HFF-Myc (cell line): ENCODE measurements around the gene SEC23A.
"Not testable (repeated sequence)": the region's sequence is repeated elsewhere in the genome, so short reads cannot be mapped to it uniquely, and the experiment has no call there.

Experiments used
- DNase-seq: peaks from one replicate; pipeline ENCODE4 v3.0.0-alpha.2; 2011; ENCODE audit warnings: low read depth; ENCODE audit errors: extremely low read depth
- H3K4me3 ChIP-seq: replicated peaks from 2 replicates; pipeline ENCODE4 v1.5.1; 2011; ENCODE audit warnings: low read depth, mild to moderate bottlenecking, control low read depth, low read length
- TF ChIP-seq, protein P1 (sequence below): IDR thresholded peaks from 2 replicates; pipeline ENCODE4 v1.5.1; 2012; ENCODE audit warnings: mild to moderate bottlenecking, low read depth, low read length, control low read depth; ENCODE audit errors: missing control alignments

The SEC23A gene

DNA sequence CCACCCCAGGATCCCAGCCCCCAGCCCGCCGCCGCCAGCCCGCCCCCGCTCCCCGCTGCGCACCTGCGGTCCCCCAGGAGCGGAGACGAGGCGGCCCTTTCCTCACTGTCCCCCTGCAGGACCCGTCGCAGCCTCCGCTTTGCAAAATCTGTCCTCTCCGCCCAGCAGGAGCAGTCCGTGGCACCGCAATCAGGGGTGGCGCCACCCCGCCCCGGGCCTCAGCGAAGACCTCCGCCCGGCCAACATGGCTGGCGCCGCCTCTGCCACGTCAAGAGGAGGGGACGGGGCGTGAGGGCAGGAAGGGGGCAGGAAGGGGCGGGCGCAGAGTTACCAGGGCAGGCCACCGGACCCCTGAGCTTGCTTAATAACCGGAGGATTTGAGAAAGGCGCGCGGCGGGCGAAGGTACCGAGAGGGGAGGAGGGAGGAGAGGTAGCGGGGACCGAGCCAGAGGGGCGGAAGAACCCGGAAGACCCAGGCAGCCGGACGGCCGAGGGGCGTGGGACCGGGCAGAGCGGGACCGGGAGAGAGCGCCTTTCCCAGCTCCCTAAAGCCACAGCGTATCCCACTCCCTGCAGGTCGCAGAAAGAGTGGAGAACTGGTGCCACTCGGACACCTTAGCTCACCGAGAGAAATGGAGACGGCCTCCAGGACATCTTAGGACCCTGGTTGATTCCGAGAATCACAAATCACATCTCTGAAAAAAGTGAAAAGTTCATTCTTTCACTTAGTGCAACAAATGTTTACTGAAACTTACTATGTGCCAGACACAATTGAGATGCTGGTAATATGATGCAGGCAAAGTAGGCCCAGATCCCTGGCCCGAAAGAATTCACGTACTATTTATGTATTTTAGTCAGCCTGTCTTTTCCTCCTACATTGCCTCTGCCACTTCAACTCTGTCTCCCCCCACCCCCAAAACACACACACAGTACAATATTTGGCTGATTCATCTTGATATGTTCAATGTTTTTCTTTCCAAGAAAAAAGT, at the start of gene SEC23A:
TSS of gene SEC23A (minus strand) at position 267 of the 989 bp plus-strand sequence. CDS start 7,117 bp downstream, outside the sequence.
- peak within 1 kb of the TSS; percentile 82 for H3K4me3 ChIP-seq
- DNase-seq, result peak; percentile 30
- TF ChIP-seq, protein P1, sequence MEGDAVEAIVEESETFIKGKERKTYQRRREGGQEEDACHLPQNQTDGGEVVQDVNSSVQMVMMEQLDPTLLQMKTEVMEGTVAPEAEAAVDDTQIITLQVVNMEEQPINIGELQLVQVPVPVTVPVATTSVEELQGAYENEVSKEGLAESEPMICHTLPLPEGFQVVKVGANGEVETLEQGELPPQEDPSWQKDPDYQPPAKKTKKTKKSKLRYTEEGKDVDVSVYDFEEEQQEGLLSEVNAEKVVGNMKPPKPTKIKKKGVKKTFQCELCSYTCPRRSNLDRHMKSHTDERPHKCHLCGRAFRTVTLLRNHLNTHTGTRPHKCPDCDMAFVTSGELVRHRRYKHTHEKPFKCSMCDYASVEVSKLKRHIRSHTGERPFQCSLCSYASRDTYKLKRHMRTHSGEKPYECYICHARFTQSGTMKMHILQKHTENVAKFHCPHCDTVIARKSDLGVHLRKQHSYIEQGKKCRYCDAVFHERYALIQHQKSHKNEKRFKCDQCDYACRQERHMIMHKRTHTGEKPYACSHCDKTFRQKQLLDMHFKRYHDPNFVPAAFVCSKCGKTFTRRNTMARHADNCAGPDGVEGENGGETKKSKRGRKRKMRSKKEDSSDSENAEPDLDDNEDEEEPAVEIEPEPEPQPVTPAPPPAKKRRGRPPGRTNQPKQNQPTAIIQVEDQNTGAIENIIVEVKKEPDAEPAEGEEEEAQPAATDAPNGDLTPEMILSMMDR, result no peak

DNA sequence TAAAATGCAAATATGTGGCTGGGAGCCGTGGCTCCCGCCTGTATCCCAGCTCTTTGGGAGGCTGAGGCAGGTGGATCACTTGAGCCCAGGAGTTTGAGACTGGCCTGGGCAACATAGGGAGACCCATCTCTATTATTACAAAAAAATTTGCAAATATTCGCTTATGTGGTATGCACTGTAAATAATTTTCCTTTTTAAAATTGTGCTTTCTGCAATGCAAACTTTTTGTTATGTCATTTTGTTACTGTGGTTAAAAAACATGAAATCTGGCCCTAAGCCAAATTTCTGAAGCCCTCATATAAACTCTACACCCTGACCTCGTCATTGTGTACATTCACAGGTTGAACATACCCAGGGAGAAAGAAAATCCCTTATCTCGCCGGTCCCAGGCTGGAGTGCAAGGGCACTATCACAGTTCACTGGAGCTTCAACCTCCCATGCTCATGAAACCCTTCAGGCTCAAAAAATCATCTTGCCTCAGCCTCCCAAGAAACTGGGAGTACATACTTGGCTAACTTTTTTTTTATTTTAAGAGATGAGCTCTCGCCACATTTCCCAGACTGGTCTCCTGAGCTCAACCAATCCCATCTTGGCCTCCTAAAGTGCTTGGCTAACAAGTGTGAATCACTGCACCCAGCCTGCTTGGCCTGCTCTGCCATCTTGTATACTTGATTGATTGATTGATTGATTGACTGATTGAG, 42.4 kb upstream of the SEC23A start:
- no peak for DNase-seq

DNA sequence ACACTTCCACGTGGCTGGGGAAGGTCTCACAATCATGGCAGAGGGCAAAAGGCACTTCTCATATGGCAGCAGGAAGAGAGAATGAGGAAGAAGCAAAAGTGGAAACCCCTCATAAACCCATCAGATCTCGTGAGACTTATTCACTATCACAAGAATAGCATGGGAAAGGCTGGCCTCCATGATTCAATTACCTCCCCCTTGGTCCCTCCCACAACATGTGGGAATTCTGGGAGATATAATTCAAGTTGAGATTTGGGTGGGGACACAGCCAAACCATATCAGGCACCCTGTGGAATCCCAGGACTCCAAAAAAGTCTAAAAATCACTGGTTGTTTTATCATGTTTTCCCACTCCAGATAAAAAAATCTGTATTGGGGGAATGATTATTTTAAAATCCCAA, 40.2 kb upstream of the SEC23A start:
- DNase-seq, H3K4me3 ChIP-seq: not testable (repeated sequence)

More for the DNA sequence above, 42.4 kb upstream of the SEC23A start:
- H3K4me3 ChIP-seq, result no peak overlapping the region
- TF ChIP-seq, protein P1, result no peak

DNA sequence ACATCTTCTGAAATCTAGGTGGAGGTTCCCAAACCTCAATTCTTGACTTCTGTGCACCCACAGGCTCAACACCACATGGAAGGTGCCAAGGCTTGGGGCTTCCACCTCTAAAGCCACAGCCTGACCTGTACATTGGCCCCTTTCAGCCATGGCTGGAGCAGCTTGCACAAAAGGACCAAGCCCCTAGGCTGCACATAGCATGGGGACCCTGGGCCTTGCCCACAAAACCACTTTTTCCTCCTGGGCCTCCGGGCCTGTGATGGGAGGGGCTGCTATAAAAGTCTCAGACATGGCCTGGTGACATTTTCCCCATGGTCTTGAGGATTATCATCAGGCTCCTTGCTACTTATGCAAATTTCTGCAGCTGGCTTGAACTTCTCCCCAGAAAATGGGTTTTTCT, 38.6 kb upstream of the SEC23A start:
- not testable (repeated sequence) for H3K4me3 ChIP-seq, DNase-seq

DNA sequence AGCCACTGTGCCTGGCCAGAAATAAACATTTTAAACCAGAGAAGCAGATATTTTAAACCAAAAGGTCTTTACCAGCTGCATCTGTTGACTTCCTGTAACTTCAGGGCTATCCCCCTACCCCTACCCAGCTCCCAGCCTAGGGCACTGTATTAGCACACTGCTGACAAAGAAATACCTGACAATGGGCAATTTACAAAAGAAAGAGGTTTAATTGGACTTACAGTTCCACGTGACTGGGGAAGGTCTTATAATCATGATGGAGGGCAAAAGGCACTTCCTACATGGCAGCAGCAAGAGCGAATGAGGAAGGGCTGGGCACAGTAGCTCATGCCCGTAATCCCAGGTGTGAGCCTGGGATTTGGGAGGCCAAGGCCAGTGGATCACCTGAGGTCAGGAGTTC, 37.1 kb upstream of the SEC23A start:
- TF ChIP-seq, protein P1, result no peak
- no peak overlapping the region for H3K4me3 ChIP-seq
- no peak for DNase-seq

DNA sequence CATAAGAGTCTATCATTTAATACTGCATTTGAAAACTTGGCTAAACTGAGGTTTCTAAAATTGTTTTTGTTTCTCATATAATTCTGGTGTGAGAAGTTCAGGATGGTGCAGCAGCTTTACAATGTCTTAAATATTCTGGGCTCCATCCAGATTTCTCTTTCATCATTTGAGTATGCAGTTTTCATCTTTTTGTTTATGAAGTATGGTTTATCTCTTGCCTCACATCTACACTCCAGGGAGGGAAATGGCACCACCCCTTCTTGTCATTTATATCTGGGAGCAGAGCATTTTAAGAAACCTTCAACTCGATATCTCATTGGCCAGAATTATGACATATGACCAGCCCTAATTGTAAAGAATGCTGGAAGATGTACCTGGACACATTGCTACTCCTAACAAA, 35.4 kb upstream of the SEC23A start:
- DNase-seq, result no peak
- TF ChIP-seq, protein P1, result no peak
- no peak overlapping the region for H3K4me3 ChIP-seq

DNA sequence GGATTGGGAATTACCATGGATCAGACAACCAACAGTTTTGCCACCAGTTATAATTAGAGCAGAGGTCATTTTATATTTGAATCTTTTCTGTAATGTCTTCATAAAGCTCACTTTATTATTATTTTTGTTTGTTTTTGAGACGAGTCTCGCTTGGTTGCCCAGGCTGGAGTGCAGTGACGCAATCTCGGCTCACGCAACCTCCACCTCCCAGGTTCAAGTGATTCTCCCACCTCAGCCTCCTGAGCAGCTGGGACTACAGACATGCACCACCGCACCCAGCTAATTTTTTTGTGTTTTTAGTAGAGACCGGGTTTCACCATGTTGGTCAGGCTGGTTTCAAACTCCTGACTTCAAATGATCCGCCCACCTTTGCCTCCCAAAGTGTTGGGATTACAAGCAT, 34.8 kb upstream of the SEC23A start:
- not testable (repeated sequence) for DNase-seq, H3K4me3 ChIP-seq

DNA sequence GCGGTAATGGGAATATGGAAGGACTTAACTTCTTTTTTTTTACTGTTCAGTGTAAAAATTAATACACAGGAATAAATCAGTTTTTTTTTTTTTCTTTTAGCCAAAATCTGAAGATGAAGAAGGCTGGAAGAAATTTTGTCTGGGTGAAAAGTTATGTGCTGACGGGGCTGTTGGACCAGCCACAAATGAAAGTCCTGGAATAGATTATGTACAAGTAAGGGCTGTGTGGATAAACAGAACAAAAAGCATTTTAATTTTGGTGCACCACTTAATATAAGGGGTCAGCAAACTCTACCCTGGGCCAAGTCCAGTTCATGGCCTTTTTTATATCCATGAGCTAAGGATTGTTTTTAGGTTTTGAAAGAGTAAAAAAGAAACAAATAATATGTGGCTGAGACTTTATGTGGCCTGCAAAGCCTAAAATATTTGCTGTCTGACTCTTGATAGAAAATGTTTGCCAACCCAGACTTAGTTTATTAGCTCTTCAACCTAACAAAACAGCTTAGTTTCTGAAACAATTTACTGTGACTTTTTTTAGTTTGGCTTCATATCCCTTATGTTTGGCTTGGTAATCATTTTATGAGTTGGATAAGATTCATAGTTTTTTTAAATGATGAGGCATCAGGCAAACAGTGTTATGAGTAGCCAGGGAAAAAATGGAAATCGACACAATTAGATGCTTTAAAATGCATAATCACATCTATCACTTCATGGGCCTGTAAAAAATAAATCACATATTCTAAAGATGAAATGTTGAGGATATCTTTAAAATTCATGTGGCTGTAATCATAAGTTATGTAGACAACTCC, 19.5 kb upstream of the SEC23A start:
- DNase-seq, result no peak
- no peak overlapping the region for H3K4me3 ChIP-seq
- TF ChIP-seq, protein P1, result no peak
